HG02973 (cell line): ENCODE measurements around the gene ATG101.

Experiments
- ATAC-seq: cut with Tn5 transposase; IDR thresholded peaks from one replicate; pipeline ENCODE4 v1.9.1; 2021; ENCODE audit warnings: moderate library complexity; ENCODE audit not compliant: unreplicated experiment

The ATG101 gene

DNA sequence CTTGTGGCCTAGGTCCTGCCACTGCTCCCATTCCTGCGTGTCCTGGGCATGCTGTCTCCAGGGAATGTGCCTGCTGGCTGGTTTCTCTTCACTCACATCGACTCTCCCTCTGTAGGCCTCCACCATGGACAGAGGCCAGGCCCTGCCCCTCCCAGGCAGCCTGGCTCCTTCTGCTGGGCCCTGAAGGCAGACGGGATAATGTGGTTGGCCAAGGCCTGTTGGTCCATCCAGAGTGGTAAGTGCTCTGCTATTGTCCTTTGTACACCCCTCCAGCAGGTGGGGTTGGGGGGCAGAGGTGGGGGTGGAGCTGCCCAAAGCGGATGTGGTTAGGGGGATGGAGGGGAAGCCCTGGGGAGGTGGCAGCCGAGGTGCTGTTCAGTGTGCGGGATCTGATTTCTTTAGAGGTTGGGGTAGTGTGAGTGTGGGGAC is 28.1 kb upstream of the ATG101 start:
- ATAC-seq, result no peak

GRCh38 chr12:52042706-52043385 is 26.9 kb upstream of the ATG101 start:
- ATAC-seq, result no peak

GRCh38 chr12:52043386-52044212 is 26.2 kb upstream of the ATG101 start:
- no peak for ATAC-seq

GRCh38 chr12:52044292-52044983 is 25.3 kb upstream of the ATG101 start:
- ATAC-seq, result no peak

GRCh38 chr12:52045794-52046199 is 24.0 kb upstream of the ATG101 start:
- ATAC-seq, result no peak

DNA sequence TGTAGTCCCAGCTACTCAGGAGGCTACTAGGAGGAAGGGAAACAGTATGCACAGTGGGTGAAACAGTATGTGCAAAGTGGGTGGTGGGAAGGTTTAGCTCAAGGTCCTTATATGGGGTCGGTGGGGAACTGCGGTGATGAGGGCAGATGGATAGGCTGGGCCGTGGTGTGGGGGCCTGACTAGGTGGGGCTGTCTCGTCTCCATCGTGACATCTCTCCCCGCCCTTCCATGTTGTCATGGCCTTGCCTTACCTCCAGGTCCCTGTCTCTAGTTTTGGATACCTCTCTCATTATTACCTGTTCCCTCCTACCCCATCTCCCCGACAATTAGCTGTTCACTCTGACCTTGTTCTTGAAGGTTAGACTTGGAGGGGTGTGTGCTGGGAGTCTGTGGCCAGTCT is 22.9 kb upstream of the ATG101 start:
- no peak for ATAC-seq

GRCh38 chr12:52049286-52049685 is 20.5 kb upstream of the ATG101 start:
- ATAC-seq, result no peak

DNA sequence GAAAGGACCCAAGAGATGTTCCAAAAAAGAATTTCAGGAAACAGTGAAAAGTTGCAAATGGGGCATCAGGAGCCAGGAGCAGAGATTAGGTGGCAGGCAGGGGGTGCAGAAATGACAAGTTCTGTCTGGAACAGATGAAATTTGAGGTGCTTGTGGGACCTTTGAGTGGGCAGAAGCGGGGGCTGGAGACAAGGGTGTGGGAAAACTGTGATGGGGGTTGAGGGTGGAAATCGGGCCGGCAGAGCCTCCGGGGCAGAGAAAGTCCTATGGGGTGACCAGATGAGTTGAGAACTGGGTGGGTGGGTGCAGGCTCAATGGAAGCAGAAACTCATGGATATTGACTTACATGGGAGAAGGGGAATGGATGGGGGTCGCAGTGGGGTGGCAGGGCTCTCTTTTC is 20.1 kb upstream of the ATG101 start:
- ATAC-seq, result no peak

DNA sequence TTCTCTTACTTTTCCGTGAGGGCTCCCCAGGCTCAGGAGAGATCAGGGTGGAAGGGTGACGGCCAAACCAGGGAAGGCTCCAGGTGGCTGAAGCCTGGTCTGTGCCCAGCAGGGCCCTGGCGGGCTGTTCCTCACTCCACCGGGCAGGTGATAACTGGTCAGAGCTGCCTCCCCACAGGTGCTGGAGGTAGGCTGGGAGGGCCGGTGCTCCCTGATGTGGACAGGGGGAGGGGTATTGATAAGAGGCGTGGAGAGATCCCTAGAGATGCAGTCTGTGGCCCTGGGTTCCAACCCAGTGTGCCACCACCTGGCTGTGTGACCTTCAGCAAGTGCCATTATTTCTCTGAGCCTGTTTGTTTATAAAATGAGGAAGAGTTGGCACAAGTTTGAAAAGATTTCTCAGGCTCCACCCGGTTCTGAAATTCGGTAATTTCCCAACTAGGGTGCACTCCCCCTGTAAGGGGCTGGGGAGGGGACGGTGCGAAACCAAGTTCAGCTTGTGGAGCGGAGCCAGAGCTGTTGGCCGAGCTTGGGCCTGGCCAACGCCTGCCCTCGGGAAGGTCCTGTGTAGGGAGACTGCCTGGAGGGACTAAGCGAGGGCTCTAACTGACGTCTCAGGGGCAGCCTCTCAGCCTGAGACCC is 19.5 kb upstream of the ATG101 start:
- no peak for ATAC-seq

DNA sequence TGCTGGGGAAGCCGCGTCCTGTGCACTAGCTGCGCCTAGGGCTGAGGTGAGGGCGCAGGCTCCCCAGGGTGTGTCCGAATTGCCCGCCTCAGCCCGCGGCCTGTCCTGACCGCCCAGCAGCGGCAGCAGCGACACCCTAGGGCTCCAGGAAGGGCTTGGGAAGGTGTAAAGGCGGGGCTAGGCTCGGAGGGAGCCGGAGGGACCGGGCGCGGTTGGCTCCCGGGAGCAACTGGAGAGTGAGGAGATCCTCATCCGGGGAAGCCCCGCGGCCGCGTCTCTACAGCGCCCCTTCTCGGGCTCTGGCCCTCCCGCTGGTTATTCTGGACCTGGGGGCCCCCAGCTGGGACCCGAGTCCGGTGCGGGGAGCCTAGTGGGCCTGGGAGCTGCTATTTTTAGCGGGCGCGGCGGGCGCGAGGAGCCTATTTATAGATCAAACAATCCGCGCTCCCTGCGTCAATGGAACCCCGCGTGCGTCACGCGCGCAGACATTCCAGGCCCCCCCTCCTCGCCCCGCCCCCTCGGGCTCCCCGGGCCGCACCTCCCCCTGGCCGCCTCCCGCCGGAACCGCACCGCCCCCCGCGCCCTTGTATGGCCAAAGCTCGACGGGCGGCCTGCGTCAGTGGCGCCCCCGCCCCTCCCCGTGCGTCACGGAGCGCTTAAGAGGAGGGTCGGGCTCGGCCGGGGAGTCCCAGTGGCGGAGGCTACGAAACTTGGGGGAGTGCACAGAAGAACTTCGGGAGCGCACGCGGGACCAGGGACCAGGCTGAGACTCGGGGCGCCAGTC is 18.8 kb upstream of the ATG101 start, which contains the start of gene NR4A1:
TSS of gene NR4A1 (plus strand) at position 685 of the 784 bp plus-strand sequence. CDS start 2,887 bp downstream, outside the sequence.
- peak; percentile 76 for ATAC-seq

GRCh38 chr12:52052468-52053186 is 17.2 kb upstream of the ATG101 start:
- ATAC-seq, result no peak

DNA sequence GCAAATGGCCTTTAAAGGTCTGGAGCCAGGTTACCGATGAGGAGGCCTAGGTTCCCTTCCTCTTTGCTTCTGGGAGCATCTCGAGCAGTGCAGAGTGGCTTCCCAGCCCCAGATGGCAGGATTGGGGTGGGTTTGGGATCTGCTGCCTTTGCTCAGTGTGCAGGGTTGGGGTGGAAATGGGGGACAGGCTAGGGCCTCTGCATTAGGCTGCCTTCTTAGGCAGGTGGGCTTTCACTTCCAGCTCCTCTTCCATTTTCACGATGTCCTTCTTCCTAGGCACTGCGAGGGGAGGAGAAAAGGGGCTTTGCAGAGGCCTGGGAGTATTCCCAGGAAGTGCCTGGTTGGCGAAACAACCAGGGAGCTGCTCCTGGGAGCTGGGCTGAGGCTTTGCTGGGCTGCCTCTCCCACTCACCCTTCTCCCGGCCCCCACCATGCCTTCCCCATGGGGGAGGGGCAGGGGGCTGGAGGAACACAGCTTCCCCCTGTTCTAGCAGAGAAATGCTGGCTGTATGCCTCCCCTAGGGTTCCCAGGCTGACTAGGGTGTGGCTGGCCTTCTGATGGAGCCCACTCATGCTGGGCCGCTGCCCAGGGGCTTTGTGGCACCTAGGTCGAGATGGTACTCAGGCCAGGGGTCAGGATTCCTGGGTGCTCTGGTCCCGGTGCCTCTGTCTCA is 16.1 kb upstream of the ATG101 start:
- ATAC-seq, result no peak

DNA sequence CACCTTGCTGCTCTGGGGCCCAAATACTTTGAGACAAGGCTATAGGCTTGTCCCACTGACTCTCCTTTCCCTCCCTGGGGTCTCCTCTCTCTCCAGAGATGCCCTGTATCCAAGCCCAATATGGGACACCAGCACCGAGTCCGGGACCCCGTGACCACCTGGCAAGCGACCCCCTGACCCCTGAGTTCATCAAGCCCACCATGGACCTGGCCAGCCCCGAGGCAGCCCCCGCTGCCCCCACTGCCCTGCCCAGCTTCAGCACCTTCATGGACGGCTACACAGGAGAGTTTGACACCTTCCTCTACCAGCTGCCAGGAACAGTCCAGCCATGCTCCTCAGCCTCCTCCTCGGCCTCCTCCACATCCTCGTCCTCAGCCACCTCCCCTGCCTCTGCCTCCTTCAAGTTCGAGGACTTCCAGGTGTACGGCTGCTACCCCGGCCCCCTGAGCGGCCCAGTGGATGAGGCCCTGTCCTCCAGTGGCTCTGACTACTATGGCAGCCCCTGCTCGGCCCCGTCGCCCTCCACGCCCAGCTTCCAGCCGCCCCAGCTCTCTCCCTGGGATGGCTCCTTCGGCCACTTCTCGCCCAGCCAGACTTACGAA is 15.4 kb upstream of the ATG101 start:
- no peak for ATAC-seq

- ATAC-seq, result no peak
Measured at GRCh38 chr12:52054833-52055730, 14.7 kb upstream of the ATG101 start.

DNA sequence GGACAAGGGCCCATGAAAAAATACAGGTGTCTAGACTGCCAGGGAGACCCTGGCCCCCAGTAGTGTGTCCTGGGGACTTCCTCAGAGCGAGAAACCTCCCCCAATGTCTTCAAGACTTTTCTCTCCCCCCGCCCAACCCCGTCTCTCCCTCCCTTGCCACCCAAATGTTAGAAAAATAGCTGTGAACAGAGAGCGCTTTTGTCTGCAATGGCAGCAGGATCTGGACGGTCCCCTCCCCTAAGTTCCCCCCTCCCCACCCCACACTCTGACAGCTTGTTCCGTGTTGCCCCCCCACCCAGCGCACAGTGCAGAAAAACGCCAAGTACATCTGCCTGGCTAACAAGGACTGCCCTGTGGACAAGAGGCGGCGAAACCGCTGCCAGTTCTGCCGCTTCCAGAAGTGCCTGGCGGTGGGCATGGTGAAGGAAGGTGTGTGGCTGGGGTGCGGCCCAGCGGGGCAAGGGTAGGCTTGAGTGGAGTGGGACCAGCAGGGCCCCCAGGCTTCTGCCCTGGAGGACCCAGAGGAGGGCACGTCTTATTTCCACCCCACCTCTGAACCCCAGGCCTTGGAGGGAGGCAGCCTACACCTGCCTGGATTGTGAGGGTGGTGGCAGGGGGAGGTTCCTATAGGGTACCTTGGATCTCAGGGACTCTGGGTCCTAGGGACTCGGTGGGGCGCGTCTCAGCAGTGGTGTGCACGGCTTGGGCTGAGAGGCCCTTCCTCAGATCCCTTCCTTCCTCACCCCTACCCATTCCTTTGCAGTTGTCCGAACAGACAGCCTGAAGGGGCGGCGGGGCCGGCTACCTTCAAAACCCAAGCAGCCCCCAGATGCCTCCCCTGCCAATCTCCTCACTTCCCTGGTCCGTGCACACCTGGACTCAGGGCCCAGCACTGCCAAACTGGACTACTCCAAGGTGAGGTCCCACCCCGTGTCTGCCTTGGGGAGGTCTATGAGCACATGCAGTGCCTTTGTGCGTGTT is 13.8 kb upstream of the ATG101 start:
- ATAC-seq, result no peak

- no peak for ATAC-seq
Measured at GRCh38 chr12:52056801-52057637, 12.8 kb upstream of the ATG101 start.
